Activated T-helper 1 cell treated with anti-CD3 and anti-CD28 coated beads, Interleukin-2, amount 50 U/mL, for 16 hours (primary cell): ENCODE measurements around the gene VWA8.

Source experiments
- DNase-seq, 2 donors: peaks; one replicate each; pipeline ENCODE4 v3.0.0-alpha.2; 2020; ENCODE audit warnings: low read depth in 1 of 2, low spot score in 1 of 2

VWA8 gene

GRCh38 chr13:41542281-41542680 lies 418.6 kb downstream of the VWA8 start:
- DNase-seq: no peak

DNA sequence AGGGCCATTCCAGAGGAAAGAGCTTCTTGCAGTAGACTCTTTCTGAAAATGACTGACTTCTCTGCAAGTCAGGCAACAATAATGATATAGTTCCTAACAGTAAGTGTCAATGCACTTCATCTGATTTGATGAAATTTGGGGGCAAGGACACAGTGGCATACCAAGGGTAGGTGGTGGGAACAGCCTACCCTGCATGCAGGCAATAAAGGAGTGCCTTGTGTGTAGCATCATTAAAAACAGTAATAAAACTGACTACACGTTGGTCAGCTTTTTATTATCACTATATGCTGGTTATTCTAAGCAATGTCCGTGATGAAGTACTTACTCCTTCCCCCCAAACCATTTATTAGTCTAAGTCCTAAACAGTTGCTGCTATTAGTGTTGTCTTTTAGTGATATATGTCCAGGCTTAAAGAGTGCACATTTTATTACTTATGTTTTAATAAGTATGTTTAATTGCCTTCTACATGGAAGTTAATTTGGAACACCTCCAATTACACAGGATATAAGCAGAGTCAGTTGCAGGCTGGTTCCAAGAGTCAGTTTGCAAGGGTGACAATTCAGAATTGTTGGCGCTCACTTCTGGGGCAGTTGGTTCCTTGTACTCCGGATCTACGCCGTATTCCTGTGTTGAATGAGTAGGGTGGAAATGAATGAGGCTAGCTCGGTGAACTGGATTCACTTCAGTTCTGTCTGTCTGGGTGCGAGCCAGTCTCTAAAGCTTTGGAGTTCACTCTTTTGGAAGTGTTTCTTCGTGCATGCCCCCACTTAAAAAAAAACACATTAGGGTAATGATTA lies 419.6 kb downstream of the VWA8 start:
- DNase-seq: no peak

GRCh38 chr13:41540240-41540639 lies 420.7 kb downstream of the VWA8 start:
- peak in 1 of 2 donors; percentile 31 for DNase-seq

GRCh38 chr13:41533266-41534052 lies 427.4 kb downstream of the VWA8 start:
- no peak for DNase-seq

GRCh38 chr13:41528021-41528420 lies 432.9 kb downstream of the VWA8 start:
- DNase-seq: no peak

GRCh38 chr13:41520660-41521630 lies 440.0 kb downstream of the VWA8 start:
- DNase-seq: no peak

DNA sequence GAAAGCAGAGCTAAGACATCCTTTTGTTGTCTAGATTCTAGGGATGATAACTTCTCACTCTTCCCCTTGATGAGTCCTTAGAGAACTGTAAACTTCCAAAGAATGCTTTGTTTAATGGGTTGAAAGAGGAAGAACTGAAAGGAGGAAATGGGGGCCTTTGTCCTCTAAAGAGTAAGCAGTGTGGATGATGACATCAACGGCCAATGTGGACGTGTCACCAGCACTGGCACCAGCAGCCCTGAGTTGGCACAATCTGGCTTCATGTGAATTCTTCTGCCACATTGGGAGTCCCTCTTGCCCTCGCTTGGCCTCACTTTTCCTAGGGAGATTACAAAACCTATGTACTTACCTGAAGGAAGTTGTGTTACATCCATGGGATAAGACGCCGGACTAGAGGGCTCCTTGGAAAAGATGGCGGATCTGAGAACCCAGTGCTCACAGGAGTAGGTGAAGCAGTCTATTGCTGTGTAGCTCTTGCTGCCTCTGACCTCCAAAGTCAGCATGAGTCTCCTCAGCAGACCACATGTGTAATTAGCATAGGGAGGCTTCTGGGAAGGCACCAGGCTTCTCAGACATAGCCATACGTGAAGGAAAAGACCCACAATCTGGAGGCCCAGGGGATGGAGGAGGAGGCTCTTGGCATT lies 440.8 kb downstream of the VWA8 start:
- DNase-seq: no peak
